Mucosa of descending colon (tissue), 3 donors: ENCODE measurements around the gene PRND. TPM values are rescaled to one million over a fixed set of nuclear protein-coding genes. Genes with fewer than 3 reads are reported as not detected.
"Not testable (repeated sequence)": the region's sequence is repeated elsewhere in the genome, so short reads cannot be mapped to it uniquely, and the experiment has no call there.

Source experiments
- ATAC-seq: fragments of 200-7000 bp; cut with Tn5 transposase; one replicate; pipeline ENCODE4 v1.9.1; 2020; ENCODE audit warnings: mild to moderate bottlenecking, moderate library complexity
- DNase-seq, 3 donors: peaks; one replicate each; pipeline ENCODE4 v3.0.0-alpha.2; 2020
- H3K36me3 ChIP-seq: fragments of 200-600 bp; one replicate; pipeline ENCODE4 v1.8.0; 2021; ENCODE audit warnings: low read depth, mild to moderate bottlenecking
- H3K4me1 ChIP-seq: fragments of 200-600 bp; one replicate; pipeline ENCODE4 v1.8.0; 2021; ENCODE audit warnings: low read depth, mild to moderate bottlenecking
- H3K4me3 ChIP-seq: fragments of 200-600 bp; one replicate; pipeline ENCODE4 v1.8.0; 2021; ENCODE audit warnings: mild to moderate bottlenecking
- H3K9me3 ChIP-seq: fragments of 200-600 bp; one replicate; pipeline ENCODE4 v1.8.0; 2021; ENCODE audit warnings: mild to moderate bottlenecking
- intact Hi-C, 2 donors: fragments of 100-400 bp; cut with DNase I in 1 of 2; cut with micrococcal nuclease in 1 of 2; formaldehyde crosslinking; loops; one replicate each; pipeline versions ENCODE4 v1.11.0 to v1.11.1; 2022; cut with DNase I, micrococcal nuclease
- total RNA-seq, 3 donors: library from RNA; stranded (reverse); fragmentation: NEBNext Ultra II Directional in 2 of 3; extraction: Animal tissue kit (Norgen Biotek cat#: 25700) in 2 of 3; gene quantifications; one replicate each; pipeline versions ENCODE4 v1.2.1 to v1.2.4, GENCODE V29; 2021 to 2023
- TF ChIP-seq, protein P1 (sequence below): fragments of 200-600 bp; IDR thresholded peaks from one replicate; pipeline ENCODE4 v1.8.0; 2022; ENCODE audit warnings: antibody characterized with exemption, mild to moderate bottlenecking
- donor health status: DM: no; HTN: no; CAD: no; lungs with moderate emphysema.
- donor health status: DM: no; HTN: no; CAD: no.
- donor health status: DM: no; HTN: yes; CAD: no.

Gene PRND
- total RNA-seq, 3 donors from 2014 or later = 0.22 to 0.27 TPM; not detected in 1

DNA sequence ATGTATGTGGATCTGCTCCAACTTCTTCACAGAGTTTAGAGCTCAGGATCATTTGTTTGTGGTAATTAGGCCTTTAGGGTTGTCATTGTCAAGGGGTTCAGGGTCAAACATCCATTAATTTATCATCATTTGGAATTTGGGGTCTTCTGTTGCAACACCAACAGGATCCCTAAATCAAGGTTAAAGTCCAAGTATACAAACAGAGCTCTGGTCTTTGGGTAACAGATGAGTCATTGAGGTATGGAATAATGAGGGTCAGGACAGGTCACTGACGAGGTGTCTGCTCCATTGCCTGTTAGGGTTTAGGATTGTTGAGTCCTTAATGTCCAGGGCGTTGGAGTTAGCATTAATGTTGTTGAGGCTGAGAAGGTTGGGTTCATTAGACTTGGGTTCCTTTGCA is 47.6 kb downstream of the PRND start:
- peaks cover 8% of the 10 kb centered on the region for H3K9me3 ChIP-seq
- no peak for ATAC-seq
- no peak overlapping the region for H3K4me3 ChIP-seq
- intact Hi-C loops = no loop called here
- no peak for DNase-seq
- no peaks in the 10 kb centered on the region for H3K4me1 ChIP-seq
- no peaks in the 10 kb centered on the region for H3K36me3 ChIP-seq
- TF ChIP-seq, protein P1, sequence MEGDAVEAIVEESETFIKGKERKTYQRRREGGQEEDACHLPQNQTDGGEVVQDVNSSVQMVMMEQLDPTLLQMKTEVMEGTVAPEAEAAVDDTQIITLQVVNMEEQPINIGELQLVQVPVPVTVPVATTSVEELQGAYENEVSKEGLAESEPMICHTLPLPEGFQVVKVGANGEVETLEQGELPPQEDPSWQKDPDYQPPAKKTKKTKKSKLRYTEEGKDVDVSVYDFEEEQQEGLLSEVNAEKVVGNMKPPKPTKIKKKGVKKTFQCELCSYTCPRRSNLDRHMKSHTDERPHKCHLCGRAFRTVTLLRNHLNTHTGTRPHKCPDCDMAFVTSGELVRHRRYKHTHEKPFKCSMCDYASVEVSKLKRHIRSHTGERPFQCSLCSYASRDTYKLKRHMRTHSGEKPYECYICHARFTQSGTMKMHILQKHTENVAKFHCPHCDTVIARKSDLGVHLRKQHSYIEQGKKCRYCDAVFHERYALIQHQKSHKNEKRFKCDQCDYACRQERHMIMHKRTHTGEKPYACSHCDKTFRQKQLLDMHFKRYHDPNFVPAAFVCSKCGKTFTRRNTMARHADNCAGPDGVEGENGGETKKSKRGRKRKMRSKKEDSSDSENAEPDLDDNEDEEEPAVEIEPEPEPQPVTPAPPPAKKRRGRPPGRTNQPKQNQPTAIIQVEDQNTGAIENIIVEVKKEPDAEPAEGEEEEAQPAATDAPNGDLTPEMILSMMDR = no peak

DNA sequence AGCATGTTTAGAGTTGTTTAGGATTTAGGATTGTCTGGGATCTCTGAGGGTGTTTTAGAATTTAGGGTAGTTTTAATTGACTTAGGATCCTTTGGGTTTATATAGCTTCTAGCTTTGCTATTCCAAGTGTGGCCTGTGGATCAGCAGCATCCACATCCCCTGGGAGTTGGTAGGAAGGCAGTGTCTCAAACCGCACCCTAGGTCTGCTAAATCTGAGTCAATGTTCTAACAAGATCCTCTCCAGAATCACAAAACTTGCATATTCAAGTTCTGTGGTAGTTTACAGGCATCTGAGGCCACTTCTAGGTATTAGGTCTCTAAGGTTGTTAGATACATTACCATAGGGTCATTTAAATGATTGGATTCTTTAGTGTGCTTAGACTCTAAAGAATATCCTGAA is 48.3 kb downstream of the PRND start:
- ATAC-seq = no peak
- TF ChIP-seq, protein P1 = no peak

DNA sequence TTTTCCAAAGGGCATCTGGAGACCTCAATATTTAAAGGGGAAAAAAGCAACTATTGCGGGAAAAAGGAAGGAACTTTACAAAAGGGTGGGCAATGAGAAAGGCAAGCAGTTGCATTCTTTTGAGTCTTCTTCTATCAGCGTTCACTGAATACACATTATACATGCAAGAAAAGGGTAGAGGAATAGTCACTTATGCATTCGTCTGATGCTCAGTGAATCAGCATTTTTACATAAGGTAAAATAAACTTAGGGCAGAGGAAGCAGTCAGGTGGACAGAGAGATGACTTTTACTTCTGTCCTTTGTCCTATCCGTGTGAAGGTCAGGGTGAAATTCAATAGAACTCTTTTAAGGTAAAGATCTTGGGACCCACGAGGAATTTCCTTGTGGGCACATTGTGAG is 49.3 kb downstream of the PRND start:
- DNase-seq = no peak
- H3K9me3 ChIP-seq = peaks cover 8% of the 10 kb centered on the region
- H3K4me1 ChIP-seq = no peaks in the 10 kb centered on the region
- H3K4me3 ChIP-seq = no peak overlapping the region
- no peaks in the 10 kb centered on the region for H3K36me3 ChIP-seq
- no peak for ATAC-seq
- TF ChIP-seq, protein P1 = no peak
- intact Hi-C loops = no loop called here

More for the DNA sequence above, 48.3 kb downstream of the PRND start:
- DNase-seq = no peak
- Histone ChIP-seq H3K4me3 (no peak overlapping the region), H3K4me1 (no peaks in the 10 kb centered on the region), H3K36me3 (no peaks in the 10 kb centered on the region), H3K9me3 (peaks cover 8% of the 10 kb centered on the region)
- intact Hi-C loops = no loop called here

DNA sequence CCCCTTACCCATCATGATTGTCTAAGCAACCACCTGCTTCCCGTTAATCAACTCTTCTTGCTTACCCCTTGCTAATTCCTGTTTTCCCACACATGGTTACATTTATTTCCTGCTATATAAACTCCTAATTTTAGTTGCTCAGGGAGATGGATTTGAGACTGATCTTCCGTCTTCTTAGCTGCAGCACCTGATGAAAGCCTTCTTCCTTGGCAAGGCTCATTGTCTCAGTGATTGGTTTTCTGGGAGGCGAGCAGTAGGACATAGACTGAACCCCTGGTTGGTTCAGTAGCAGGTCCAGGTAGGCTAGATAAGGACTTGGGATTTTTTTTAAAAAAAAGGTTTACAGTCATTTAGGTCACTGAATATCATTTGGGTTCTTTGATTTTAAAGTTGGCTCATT is 50.4 kb downstream of the PRND start:
- Histone ChIP-seq H3K9me3 (peaks cover 8% of the 10 kb centered on the region), H3K4me3 (no peak overlapping the region), H3K36me3 (no peaks in the 10 kb centered on the region), H3K4me1 (no peaks in the 10 kb centered on the region)
- DNase-seq (no peak), ATAC-seq (no peak)
- TF ChIP-seq, protein P1 = no peak
- intact Hi-C loops = no loop called here

DNA sequence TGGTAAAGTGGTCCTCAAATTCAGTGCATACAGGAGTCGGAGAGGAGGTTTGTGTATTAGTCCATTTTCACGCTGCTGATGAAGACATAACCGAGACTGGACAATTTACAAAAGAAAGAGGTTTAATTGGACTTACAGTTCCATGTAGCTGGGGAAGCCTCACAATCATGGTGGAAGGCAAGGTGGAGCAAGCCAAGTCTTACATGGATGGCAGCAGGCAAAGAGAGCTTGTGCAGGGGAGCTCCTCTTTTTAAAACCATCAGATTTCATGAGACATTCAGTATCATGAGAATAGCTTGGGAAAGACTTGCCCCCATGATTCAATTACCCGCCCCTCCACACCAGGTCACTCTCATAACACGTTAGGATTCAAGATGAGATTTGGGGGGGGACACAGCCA is 51.3 kb downstream of the PRND start:
- ATAC-seq, H3K4me3 ChIP-seq, H3K36me3 ChIP-seq, intact Hi-C loops, DNase-seq, H3K4me1 ChIP-seq, H3K9me3 ChIP-seq: not testable (repeated sequence)

DNA sequence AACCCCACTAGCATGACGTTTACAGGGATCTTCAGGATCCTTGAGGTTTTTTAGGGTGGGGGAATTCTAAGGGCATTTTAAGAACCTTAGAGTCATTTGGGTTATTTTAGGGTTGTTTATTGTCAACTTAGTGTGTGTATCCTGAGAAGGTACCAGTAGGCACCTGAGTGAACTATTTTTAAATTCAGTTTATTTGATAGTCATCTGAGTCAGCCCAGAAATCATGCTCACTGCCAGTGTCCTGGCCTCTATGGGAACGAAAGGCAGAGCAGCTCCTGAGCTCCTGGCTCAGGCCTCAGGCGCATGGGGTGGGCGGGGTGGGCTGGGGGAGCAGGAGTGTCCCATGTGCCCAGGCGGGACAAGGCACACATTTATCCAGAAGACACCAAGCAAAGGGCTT is 52.0 kb downstream of the PRND start:
- ATAC-seq = no peak
- no peak for DNase-seq
- intact Hi-C loops = no loop called here
- Histone ChIP-seq H3K4me3 (no peak overlapping the region), H3K4me1 (no peaks in the 10 kb centered on the region), H3K36me3 (no peaks in the 10 kb centered on the region), H3K9me3 (peaks cover 8% of the 10 kb centered on the region)
- TF ChIP-seq, protein P1 = no peak
